Esophagus mucosa (tissue), 1 donor: ENCODE data around the gene ZDHHC5. TPM values are rescaled to one million over a fixed set of nuclear protein-coding genes. Genes with fewer than 3 reads are reported as not detected.

ENCODE experiments used
- ATAC-seq: fragments of 200-7000 bp; cut with Tn5 transposase; one replicate; pipeline ENCODE4 v1.9.1; 2020
- total RNA-seq: library from RNA; stranded (reverse); gene quantifications from one replicate; pipeline ENCODE4 v1.2.4, GENCODE V29; 2023
- donor health status: DM: yes; HTN: yes; CAD: no.

ZDHHC5 gene, protein sequence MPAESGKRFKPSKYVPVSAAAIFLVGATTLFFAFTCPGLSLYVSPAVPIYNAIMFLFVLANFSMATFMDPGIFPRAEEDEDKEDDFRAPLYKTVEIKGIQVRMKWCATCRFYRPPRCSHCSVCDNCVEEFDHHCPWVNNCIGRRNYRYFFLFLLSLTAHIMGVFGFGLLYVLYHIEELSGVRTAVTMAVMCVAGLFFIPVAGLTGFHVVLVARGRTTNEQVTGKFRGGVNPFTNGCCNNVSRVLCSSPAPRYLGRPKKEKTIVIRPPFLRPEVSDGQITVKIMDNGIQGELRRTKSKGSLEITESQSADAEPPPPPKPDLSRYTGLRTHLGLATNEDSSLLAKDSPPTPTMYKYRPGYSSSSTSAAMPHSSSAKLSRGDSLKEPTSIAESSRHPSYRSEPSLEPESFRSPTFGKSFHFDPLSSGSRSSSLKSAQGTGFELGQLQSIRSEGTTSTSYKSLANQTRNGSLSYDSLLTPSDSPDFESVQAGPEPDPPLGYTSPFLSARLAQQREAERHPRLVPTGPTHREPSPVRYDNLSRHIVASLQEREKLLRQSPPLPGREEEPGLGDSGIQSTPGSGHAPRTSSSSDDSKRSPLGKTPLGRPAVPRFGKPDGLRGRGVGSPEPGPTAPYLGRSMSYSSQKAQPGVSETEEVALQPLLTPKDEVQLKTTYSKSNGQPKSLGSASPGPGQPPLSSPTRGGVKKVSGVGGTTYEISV
- total RNA-seq = 122 TPM

DNA sequence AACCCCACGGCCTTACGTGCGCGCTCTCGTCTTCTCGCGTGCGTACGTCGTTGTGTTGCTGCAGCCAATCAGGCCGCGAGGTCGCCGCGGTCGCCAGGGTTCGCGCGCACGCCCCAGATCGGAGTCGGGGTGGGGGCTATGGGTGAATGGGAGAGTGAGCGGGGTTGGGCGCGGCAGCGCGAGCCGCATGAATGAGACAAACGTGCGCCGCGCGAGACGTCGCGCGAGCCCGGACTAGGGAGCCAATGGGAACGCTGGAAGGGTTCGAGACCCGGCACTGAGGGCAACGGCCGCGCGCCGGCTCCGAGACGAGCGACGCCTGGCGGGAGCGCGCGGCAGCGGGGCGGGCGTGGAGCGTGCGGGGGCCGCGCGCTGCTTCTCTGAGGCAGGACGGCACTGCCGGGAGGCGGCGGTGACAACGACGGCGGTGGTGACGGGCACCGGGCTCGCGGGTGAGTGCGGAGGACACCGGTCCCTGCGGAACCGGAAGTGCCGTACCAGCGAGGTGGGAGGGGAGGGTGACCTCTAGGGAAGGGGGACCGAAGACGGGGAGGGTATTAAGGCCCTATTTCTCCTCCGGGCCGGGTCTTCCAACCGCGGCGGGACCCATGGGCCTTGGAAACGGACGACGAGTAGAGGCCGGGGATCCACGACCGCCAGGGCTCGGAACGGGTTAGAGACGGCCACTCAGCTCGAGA lies at the start of gene ZDHHC5:
Gene ZDHHC5, plus strand, starts transcription at position 379 of the 698 bp plus-strand sequence. CDS start 4,977 bp downstream, outside the sequence.
- peak; percentile 93 for ATAC-seq

DNA sequence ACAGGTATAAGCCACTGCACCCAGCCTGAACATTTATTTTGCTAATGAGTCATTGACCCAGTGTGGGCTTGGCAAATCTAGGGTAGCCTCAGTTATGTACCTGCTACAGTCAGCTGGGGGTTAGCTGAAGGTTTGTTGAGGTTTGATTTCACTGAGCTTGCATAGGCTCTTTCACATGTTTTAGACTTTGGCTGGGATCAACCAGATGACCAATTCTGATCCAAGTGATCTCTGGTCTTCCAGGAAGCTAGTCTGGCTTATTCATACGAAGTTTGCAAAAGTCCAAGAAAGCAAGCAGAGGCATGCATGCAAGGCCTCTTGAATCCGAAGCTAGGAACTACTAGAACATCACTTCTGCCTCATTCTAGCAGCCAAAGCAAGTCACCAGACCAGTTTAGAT lies 49.5 kb upstream of the ZDHHC5 start:
- peak; percentile 68 for ATAC-seq

DNA sequence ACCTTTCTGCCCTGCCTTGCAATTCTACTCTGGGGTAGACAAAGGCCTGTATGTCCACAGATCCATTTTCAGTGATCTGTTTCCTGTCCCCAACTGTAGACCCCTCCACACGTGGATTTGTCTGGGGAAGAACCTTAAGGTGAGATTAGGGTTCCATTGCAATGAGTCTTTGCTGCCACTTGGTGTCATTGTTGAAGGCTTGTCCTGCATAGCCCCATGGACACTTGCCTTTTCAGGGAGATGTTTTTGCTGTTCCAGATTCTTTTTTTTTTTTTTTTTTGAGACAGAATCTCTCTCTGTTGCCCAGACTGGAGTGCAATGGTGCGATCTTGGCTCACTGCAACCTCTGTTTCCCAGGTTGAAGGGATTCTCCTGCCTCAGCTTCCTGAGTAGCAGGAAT lies 48.6 kb upstream of the ZDHHC5 start:
- no peak for ATAC-seq

DNA sequence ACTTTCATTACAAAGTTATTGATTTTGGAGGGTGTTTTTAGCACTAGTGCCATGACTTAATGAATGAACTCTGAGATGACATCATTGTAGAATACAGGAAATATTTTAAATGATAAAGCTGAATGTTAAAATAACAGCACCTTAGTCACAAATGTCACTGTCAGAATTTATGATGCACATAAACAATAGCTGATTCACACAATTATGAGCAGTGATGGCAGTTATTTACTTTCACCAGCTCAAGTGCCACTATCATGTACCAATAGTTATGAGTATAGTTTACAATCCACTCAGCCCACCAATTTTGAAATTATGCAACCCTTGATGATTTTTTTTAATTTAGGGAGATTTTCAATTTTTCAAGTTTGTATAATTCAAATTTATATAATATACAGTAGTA lies 47.4 kb upstream of the ZDHHC5 start:
- ATAC-seq = peak; percentile 52

DNA sequence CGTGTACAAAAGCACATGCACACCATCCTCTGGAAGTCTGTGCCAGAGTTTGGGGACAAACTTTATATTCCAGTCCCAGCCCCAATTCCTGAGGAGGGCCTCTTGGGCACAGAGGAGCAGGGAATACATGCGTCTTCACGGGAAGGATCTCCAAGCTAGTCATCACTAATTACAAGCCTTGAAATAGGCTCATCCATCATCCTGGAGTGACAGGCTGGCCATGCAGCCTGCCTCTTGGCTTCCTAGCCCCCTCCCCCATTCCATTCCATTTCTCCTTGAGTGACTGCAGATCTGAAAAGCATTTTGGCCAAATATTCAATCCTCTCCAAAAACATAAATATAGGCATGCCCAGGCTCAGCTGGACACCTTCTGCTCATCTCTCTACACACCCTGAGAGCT lies 45.7 kb upstream of the ZDHHC5 start:
- no peak for ATAC-seq

DNA sequence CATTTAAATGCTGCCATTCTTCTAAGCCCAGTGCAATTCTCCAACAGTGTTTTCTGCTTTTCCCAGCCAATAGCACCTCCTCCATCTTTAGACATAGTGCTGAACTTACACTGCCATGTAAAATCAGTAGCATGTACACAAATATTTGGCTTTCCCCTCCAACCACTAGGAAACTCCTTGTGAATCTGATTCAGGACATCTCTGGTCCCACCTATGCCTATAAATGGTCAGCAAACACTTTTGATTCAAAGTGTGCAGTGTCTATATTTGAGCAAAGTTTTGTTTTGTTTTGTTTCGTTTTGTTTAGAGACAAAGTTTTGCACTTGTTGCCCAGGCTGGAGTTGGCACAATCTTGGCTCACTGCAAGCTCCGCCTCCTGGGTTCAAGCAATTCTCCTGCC lies 43.0 kb upstream of the ZDHHC5 start:
- no peak for ATAC-seq

DNA sequence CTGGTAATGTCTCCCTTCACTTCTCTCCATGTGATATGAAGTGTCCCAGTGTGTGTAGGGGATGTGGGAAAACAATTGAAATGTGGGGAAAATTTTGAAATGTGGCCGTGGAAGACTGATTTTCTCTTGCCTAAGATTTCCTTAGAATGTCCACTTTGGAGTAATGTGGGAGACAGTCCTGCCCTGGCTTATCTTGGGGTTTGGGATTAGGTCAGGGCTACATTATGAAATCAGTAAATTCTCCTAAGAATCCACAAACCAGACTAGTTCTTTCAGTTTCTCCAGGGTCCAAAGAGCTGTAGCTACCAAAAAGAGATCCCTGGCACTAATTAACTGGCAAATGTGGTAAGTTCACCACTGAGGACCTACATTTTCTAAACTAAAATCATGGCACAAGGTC lies 41.0 kb upstream of the ZDHHC5 start:
- ATAC-seq = no peak

DNA sequence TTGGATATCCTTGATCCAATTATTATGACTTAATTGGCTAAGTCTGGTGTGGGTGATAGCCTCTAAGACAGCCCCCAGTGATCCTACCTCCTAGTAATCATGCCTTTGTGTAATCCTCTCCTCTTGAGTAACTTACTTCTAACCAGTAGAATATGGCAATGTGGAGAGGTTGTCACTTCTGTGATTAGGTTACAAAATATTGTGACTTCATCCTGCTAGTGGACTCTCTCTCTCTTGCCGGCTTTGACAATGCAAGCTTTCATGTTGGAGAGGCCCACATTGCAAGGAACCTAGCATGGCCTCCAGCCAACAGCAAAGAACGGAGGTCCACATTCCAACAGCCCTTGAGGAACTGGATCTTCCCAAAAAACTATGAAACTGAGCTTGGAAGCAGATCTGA lies 37.7 kb upstream of the ZDHHC5 start:
- ATAC-seq = no peak

DNA sequence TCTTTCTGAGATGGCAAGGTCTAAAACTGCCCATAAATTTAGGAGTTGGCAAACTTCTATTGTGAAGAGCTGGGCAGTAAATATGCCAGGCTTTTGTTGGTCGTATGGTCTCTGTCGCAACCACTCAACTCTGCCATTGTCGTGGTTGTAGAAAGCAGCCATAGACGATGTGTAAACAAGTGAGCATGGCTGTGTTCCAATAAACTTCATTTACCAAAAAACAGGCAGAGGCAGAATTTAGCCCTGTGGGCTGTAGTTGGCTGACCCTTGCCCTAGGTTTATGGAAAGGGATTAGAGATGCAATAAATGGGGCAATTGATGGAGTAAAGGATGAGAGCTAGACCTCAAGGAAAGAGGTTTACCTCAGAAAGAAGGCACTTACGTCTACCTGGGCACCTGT lies 35.8 kb upstream of the ZDHHC5 start:
- ATAC-seq = no peak

DNA sequence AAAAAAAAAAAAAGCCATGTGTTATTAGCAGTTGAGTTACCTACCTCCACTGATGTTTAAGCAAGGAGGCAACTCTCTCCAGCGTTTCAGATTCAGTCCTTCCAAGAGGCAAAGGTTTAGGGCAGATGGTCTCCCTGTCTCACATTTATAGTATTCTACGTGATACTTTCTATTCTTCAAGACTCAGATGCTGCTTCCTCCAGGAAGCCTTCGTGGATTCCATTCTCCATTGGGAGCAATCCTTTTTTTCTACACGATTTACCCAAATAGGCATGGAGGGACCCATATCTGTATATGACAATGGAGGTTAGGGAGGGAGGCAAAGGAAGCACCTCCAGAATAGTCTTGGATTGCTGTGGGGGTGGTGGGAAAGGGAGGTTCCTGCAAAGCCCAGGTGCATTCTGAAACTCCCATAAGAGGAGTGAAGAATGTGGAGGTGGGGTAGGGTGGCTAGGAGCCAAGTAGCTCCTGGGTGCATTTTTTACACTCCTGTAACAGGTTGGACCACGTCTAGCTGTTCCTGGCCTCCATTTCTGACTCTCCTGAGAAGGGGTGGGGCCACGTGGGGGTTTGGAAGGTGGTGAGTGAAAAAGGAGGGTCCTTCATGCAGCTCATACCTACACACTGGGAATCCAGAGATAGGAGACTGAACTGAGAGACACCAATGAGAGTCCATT lies 34.4 kb upstream of the ZDHHC5 start:
- ATAC-seq = no peak

DNA sequence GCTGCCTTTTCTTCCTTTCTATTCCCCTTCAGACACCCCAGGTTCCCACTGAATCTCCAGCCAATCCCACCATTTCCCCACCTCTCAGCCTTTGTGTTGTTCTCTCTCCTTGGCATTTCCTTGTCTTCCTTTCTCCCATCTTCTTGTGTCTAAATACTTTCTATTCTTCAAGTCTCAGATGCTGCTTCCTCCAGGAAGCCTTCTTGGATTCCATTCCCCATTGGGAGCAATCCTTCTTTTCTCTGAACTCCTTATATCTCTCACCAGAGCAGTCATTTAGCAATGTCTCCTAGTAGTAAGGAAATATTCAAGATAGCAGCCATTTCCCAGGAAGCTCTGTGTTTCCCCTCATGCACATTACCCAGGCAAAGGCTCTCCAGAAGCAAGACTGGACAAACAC lies 33.6 kb upstream of the ZDHHC5 start:
- ATAC-seq = no peak

DNA sequence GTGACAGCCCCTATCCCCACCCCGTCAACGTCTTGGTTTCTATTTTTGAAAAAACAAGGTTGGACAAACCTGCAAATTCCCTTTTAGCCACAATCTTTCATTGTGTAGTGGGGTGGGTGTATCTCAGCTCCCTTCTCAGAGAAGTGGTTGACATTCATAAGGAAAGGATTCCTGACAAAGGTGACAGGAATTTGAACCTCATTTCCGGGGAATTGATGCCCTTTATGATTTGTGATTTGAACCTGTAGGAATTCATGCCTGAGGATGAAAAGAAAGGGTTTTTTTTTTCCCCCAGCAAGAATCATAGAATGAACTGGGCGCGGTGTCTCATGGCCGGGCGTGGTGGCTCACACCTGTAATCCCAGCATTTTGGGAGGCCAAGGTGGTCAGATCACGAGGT lies 32.7 kb upstream of the ZDHHC5 start:
- ATAC-seq = no peak

DNA sequence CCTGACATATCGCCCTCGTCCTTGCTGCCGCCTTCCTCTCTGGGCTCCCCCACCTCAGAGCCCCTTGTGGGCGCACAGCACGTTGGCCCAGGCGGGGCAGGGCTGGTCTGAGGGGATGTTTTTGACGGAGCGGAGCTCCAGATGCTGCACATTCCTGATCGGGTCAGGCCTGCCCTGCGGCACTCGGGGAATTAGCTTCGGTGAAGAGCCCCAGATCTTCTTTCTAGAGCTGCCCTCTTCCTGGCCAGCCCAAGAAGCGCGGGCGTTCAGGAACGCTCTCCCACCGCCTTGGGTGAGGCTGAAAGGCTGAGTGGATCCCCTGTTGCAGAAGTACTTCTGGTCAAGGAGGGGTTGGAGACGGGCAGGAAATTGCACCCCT lies 30.3 kb upstream of the ZDHHC5 start:
- peak; percentile 7 for ATAC-seq

DNA sequence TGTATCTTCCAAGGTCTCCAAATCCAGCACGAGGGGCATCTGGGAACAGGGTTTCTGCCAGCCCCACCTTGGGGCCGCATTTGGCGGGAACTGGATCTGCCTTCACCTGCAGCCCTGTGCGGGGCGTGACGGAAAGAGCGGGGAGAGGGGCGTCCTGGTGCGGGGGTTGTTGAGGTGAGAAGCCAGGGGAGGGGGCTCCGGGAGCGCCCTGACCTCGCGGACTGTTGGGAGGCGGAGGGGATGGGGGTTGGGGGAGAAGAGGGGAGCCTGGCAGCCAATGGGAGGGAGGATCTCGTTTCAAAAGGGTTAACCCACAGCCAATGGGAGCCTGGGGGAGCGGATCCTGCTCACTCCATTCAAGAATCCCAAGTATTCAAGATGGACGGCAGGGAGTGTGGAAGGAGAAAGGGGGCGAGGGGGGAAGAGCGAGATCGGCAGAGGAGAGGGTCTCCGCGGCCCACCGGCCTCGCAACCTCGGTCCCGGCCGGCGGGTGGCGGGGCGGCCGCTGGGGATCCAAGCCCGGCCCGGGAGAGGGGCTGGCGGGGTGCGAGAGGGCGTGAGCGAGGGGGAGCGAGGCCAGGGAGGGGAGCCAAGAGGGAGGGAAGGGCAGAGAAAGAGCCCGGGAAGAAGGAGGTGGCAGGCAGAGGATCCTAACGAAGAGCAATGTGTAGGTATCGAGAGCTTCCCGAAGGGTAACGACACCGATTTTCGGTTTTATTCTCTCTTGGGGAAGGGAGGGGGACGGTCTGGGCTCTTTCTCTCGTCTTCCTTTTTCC lies 29.7 kb upstream of the ZDHHC5 start:
- ATAC-seq = peak; percentile 69

DNA sequence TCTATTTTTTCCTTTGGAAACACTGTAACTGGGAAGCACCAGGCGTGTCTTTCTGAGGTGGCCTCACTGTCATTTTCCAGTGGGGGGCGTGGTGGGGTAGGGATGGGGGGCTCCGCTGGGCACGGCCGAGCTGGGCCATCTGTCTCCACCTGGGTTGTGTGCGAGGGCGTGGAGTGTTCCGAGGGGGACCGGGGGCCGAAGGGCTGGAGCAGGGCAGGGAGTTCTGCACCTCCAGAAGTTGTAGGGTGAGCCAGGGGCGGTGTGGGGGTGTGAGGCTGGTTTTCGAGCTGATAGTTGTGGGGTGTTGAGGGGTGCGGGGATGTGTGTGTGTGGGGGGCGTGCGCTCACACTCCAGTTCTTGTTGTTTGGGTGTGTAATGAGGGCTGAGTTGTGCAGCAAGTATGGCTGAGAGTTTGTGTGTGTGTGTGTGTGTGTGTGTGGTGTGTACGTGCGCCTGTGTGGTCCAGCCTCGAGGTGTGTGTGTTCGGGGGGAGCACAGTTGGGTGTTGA lies 29.0 kb upstream of the ZDHHC5 start:
- ATAC-seq = no peak

DNA sequence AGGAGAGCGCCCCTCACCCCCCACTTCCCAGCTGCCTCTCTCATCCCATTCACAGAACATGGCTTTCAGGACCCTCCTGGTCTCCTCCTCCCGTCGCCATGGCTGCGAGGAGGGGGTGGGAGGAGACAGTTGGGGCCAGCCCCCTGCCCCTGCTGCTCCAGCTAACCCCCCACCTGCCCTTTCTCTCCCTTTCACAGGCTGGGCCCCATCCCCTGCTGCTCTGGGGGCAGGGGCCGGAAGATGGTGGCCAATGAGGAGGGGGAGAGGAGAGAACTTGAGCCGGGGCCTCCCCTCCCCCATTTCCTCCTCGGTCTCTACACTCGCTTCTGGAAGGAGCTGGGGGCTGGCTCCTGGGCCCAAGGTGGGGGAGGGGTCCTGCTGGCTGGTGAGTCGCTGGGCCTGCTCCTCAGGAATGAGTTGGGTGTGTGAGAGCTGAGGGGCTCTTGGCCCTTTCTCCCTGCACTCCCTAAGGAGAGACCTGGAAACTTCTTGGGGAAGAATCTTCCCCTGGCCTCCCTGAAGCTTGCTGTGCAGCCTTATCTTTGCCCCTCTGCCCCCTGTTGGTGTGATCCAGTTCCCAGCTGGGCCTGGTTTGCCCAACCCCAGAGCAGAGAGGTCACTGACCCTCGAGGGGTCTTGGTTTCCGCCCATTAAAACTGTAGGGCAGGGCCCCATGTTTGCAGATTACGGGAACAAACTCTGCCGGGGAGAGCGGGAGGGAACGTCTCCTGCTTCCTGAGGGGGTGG lies 28.4 kb upstream of the ZDHHC5 start:
- ATAC-seq = no peak

DNA sequence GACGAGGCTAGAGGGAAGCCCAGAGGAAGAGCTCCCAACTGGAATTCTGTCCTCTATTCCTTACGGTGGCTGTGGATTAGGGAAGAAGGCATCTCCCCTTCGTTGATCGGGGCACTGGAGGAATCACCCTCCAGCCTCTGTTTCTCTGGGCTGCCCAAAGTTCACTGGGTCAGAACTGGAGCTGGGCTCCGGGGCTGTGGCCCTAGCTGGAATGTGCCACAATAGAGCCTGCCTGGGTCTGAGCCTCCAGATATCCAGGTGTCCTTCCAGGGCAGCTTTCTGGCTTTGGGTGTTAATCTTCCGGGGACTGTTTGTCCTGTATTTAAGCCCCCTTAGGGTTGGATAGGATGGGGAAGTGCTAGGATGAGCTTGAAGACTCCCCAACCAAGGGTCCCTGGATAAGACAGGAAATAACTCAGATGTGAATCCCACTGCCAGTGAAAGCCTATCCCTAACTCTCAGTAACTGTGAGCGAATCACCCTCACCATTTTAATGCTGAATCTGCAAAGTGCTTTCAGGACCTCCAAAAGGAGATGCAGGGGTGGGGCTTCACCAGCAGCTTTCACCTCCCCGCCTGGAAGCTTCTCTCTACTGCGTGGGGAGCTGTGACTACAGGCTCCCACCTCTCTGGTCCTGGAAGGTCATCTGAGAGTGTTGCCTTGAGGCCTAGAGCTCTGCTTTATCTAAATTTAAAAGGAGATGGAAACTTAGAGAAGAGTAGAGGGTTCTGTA lies 27.7 kb upstream of the ZDHHC5 start:
- ATAC-seq = no peak

DNA sequence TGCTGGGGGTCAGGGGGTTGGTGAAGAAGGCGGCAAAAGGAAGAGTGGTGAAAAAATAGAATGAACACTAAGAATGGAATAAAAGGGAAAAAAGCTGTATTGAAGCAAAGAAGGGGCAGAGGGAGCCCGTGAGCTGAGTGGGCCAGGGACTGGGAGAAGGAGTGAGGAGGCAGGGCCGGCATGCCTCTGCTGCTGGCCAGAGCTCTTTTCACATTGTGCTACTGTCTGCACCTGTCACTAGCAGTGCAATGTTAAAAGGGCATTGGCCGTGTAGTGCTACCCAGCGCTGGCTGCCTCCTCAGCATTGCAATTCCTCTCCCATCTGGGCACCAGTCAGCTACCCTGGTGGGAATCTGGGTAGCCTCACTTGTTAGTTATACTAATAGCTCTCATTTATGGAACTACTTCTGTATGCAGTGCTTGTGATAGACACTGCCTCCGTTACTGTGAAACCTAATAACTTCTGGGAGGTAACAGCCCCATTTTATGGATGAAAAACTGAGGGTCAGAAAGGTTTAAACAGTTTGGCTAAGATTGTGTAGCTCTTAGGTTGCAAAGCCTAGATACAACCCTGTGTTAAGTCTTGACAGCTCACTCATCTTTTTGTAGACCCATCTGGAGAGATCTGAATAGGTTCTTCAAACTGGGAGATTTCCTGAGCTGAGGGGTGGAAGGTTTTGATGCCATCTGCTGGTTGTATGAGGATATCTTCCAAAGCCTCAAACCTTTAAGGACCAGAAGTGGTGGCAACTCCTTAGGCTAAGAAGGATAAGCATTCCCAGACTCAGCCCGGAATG lies 26.7 kb upstream of the ZDHHC5 start:
- peak; percentile 38 for ATAC-seq

DNA sequence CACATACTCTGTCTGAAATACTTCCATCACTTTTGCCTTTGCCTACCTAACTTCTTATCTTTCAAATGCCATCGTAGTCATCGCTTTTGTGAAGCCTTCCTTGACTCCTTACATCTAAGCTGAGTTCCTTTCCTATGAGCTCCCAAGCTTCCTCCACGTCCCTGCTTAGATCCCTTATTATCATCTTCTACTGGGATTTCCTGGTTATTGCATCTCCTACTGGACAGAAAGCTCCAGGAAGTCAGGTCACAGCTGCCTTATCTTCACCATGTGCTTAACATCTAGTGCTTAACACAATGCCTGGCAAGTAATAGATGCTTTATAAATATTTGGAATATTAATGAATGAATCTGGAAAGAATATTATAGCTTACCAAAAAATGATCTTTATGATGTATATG lies 24.1 kb upstream of the ZDHHC5 start:
- no peak for ATAC-seq
